Measurements from ENCODE around the gene NEXN. TPM values are rescaled to one million over a fixed set of nuclear protein-coding genes. Genes with fewer than 3 reads are reported as not detected.

NEXN gene
- total RNA-seq: 2.9 and 5.3 TPM in 2 replicates

GRCh38 chr1:77888081-77888780 lies at the start of gene NEXN:
Gene NEXN (plus strand): TSS chr1:77888624. CDS start chr1:77916107, 27,483 bp downstream.

DNA sequence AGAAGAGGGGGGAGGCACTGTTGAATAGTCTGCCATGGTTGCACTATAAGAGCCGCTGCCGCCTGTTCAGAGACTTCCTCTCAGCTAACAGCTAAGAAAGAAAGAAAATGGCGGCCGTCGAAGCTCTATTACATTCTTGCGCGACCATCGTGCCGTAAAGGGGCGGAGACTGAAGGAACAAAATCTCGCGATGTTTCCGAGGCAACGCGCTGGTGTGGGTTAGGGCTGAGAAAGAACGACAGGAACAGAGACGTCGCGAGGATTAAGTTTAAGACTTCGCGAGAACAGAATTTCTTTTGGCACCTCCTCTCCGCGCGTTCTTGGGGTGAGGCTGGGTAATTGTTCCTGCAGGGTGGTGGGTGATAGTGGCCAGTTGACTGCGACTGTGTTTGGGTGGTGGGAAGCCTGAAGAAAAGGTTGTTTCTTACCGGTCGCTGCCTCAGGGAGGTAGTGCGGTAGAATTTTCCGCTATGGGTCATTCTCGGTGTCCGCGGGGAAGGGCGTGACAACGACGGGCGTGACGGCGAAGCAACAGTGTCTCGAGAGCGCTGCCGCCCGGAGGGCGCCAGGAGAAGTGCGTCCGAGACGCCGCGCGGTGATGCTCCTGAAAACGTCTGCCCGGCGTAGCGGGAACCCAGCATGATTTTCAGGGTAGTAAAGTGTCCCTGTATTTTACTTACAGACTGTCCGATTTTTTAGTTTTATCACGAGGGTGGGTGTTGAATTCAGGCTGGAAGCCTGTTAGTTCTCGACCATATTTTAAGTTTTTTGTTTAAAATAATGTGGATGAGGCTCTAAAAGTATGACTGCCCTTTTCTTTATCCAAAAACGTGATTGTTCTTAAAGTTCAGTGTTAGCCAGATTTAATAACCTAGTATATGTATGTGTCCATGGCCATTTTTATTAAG lies 90.8 kb downstream of the NEXN start, which contains the start of gene FUBP1:
Gene FUBP1 (minus strand): TSS at position 104 of the 908 bp plus-strand sequence. CDS start 68 bp downstream, at position 36.

Other genes starting within 250 kb of the NEXN start
- 26.2 and 34.4 TPM in 2 replicates for gene ZZZ3, start 206.0 kb upstream of the NEXN start, total RNA-seq
- 35.5 and 44.0 TPM in 2 replicates for gene USP33, start 128.8 kb upstream of the NEXN start, total RNA-seq
- gene MIGA1, start 109.0 kb upstream of the NEXN start, total RNA-seq: 9.2 and 10.4 TPM in 2 replicates
- 74.1 and 84.5 TPM in 2 replicates for gene FUBP1, start 90.4 kb downstream of the NEXN start, total RNA-seq
- 48.2 and 49.6 TPM in 2 replicates for gene DNAJB4, start 116.3 kb downstream of the NEXN start, total RNA-seq
- gene GIPC2, start 157.3 kb downstream of the NEXN start, total RNA-seq: 1.4 TPM in 2 replicates